Upper lobe of left lung (tissue), 6 donors: ENCODE results near the gene SPATA17. TPM values are rescaled to one million over a fixed set of nuclear protein-coding genes. Genes with fewer than 3 reads are reported as not detected.

Experiments
- ATAC-seq, 2 donors: fragments of 200-7000 bp; cut with Tn5 transposase; one replicate each; pipeline ENCODE4 v1.9.1; 2022; ENCODE audit warnings: mild to moderate bottlenecking in 2 of 2, moderate library complexity in 2 of 2; ENCODE audit not compliant: low FRiP score in 2 of 2
- DNase-seq, 2 donors: peaks; one replicate each; pipeline ENCODE4 v3.0.0-alpha.2; 2019 to 2020
- H3K27ac ChIP-seq, 4 donors: fragments of 200-600 bp; sonication (generic); one replicate each; pipeline ENCODE4 v1.5.1; 2016 to 2019
- H3K27me3 ChIP-seq, 4 donors: fragments of 200-600 bp; sonication (generic); one replicate each; pipeline ENCODE4 v1.5.1; 2017 to 2019
- H3K36me3 ChIP-seq, 4 donors: fragments of 200-600 bp; sonication (generic); one replicate each; pipeline ENCODE4 v1.5.1; 2016 to 2019
- H3K4me1 ChIP-seq, 4 donors: fragments of 200-600 bp; sonication (generic); one replicate each; pipeline ENCODE4 v1.5.1; 2018 to 2019
- H3K4me3 ChIP-seq, 4 donors: fragments of 200-600 bp; sonication (generic); one replicate each; pipeline ENCODE4 v1.5.1; 2017 to 2019; ENCODE audit warnings: mild to moderate bottlenecking in 2 of 4, moderate library complexity in 1 of 4
- H3K9me3 ChIP-seq, 4 donors: fragments of 200-600 bp; sonication (generic); one replicate each; pipeline ENCODE4 v1.5.1; 2018 to 2019
- CTCF ChIP-seq, 6 experiments: fragments of 450-650 bp in 4 of 6; fragments of 200-600 bp in 2 of 6; sonication (generic) in 2 of 6; IDR thresholded peaks; one replicate each; pipeline ENCODE4 v1.5.1; 2016 to 2019; ENCODE audit warnings: antibody characterized with exemption in 6 of 6
- EP300 ChIP-seq, 4 donors: sonication (generic); formaldehyde crosslinking; IDR thresholded peaks; one replicate each; pipeline ENCODE4 v1.5.1; 2017; ENCODE audit warnings: antibody characterized with exemption in 4 of 4, control low read depth in 2 of 4
- POLR2A ChIP-seq, 4 donors: fragments of 450-650 bp; IDR thresholded peaks; one replicate each; pipeline ENCODE4 v1.5.1; 2016 to 2017; ENCODE audit warnings: antibody characterized with exemption in 4 of 4, mild to moderate bottlenecking in 2 of 4
- POLR2AphosphoS5 ChIP-seq, 2 donors: sonication (generic); formaldehyde crosslinking; IDR thresholded peaks; one replicate each; pipeline ENCODE4 v1.5.1; 2017; ENCODE audit warnings: antibody characterized with exemption in 2 of 2
- WGBS, 2 donors: methylation state at CpG; one replicate each; pipeline ENCODE4 v1.1.5; 2017 to 2018; 5-methylcytosine and 5-hydroxymethylcytosine counted together
- total RNA-seq, 6 donors: library from RNA; depleted of rRNA in 4 of 6; stranded (reverse); fragments of >200 nt in 4 of 6; gene quantifications; one replicate each; pipeline versions ENCODE4 v1.1.0 to v1.2.1, GENCODE V29; 2016 to 2021
- donor health status: DM: no; HTN: no; CAD: no; lungs with moderate emphysema.
- donor health status: DM: no; HTN: yes; CAD: no; lungs with severe emphysema.

Gene SPATA17
- total RNA-seq, 6 donors from 2014 or later: 0.63 to 17.0 (median 1.6) TPM

GRCh38 chr1:217620814-217621213 lies 10.3 kb upstream of the SPATA17 start:
- WGBS, 2 donors: 80 to 92% methylated on average over 4 of the region's 4 CpGs
- H3K9me3 ChIP-seq: no peaks in the 10 kb centered on the region

GRCh38 chr1:217622042-217622441 lies 9.1 kb upstream of the SPATA17 start:
- H3K4me3 ChIP-seq: no peak overlapping the region
- ATAC-seq (no peak), DNase-seq (no peak)
- peaks cover 0 to under 1% (median 0%) of the 10 kb centered on the region in 4 donors for H3K4me1 ChIP-seq
- H3K27me3 ChIP-seq: no peaks in the 10 kb centered on the region
- no peak for TF ChIP-seq EP300 (IDR thresholded peaks at IDR 0.05)
- TF ChIP-seq POLR2A (IDR thresholded peaks at IDR 0.05): no peak
- no peak for TF ChIP-seq CTCF (IDR thresholded peaks at IDR 0.05)
- no peak for TF ChIP-seq POLR2AphosphoS5 (IDR thresholded peaks at IDR 0.05)
- H3K27ac ChIP-seq: no peak overlapping the region
- H3K36me3 ChIP-seq: peaks cover 0 to 10% (median 3%) of the 10 kb centered on the region in 4 donors
- H3K9me3 ChIP-seq: no peaks in the 10 kb centered on the region
- 89 to 98% methylated on average over 3 of the region's 3 CpGs for WGBS, 2 donors

More at GRCh38 chr1:217620814-217621213, 10.3 kb upstream of the SPATA17 start:
- Histone ChIP-seq H3K4me3 (no peak overlapping the region), H3K27ac (no peak overlapping the region), H3K36me3 (peaks cover 0 to 10% (median 3%) of the 10 kb centered on the region in 4 donors), H3K4me1 (no peaks in the 10 kb centered on the region), H3K27me3 (no peaks in the 10 kb centered on the region)
- ATAC-seq (no peak), DNase-seq (no peak)
- TF ChIP-seq POLR2AphosphoS5 (IDR thresholded peaks at IDR 0.05) (no peak), POLR2A (IDR thresholded peaks at IDR 0.05) (no peak), EP300 (IDR thresholded peaks at IDR 0.05) (no peak), CTCF (IDR thresholded peaks at IDR 0.05) (no peak)

GRCh38 chr1:217626321-217626720 lies 4.8 kb upstream of the SPATA17 start:
- Histone ChIP-seq H3K27me3 (no peaks in the 10 kb centered on the region), H3K27ac (no peak overlapping the region), H3K4me3 (no peak overlapping the region), H3K36me3 (no peaks in the 10 kb centered on the region), H3K9me3 (no peaks in the 10 kb centered on the region), H3K4me1 (peaks cover 11 to 35% (median 16%) of the 10 kb centered on the region in 4 donors)
- TF ChIP-seq EP300 (IDR thresholded peaks at IDR 0.05) (no peak), POLR2AphosphoS5 (IDR thresholded peaks at IDR 0.05) (no peak)
- 86 to 95% methylated on average over 2 of the region's 2 CpGs for WGBS, 2 donors
- ATAC-seq (no peak), DNase-seq (no peak)

GRCh38 chr1:217627431-217627830 lies 3.7 kb upstream of the SPATA17 start:
- H3K4me3 ChIP-seq: no peak overlapping the region
- ATAC-seq (no peak), DNase-seq (no peak)
- WGBS, 2 donors: 4 to 12% methylated on average over 3 of the region's 3 CpGs
- H3K27me3 ChIP-seq: no peaks in the 10 kb centered on the region
- H3K27ac ChIP-seq: no peak overlapping the region
- H3K4me1 ChIP-seq: peaks cover 15 to 40% (median 20%) of the 10 kb centered on the region in 4 donors
- TF ChIP-seq POLR2AphosphoS5 (IDR thresholded peaks at IDR 0.05): no peak
- H3K36me3 ChIP-seq: no peaks in the 10 kb centered on the region
- H3K9me3 ChIP-seq: no peaks in the 10 kb centered on the region

- Histone ChIP-seq H3K4me3 (no peak overlapping the region), H3K36me3 (no peaks in the 10 kb centered on the region), H3K4me1 (no peaks in the 10 kb centered on the region), H3K27ac (no peak overlapping the region), H3K27me3 (no peaks in the 10 kb centered on the region), H3K9me3 (no peaks in the 10 kb centered on the region)
- ATAC-seq: no peak
- DNase-seq: no peak
- WGBS, 2 donors: 55 to 67% methylated on average over 6 of the region's 6 CpGs
- TF ChIP-seq POLR2AphosphoS5 (IDR thresholded peaks at IDR 0.05) (no peak), EP300 (IDR thresholded peaks at IDR 0.05) (no peak), CTCF (IDR thresholded peaks at IDR 0.05) (no peak), POLR2A (IDR thresholded peaks at IDR 0.05) (no peak)
Observed at GRCh38 chr1:217642455-217642854, 11.3 kb downstream of the SPATA17 start.

- no peak for TF ChIP-seq POLR2A (IDR thresholded peaks at IDR 0.05)
- no peak for TF ChIP-seq CTCF (IDR thresholded peaks at IDR 0.05)
- no peak for TF ChIP-seq POLR2AphosphoS5 (IDR thresholded peaks at IDR 0.05)
- no peak for TF ChIP-seq EP300 (IDR thresholded peaks at IDR 0.05)
- Histone ChIP-seq H3K27ac (no peak overlapping the region), H3K4me1 (no peaks in the 10 kb centered on the region), H3K4me3 (no peak overlapping the region), H3K27me3 (no peaks in the 10 kb centered on the region), H3K9me3 (no peaks in the 10 kb centered on the region), H3K36me3 (no peaks in the 10 kb centered on the region)
- no peak for DNase-seq
- no peak for ATAC-seq
- 88 to 92% methylated on average over 12 to 13 of the region's 13 CpGs for WGBS, 2 donors
Observed at GRCh38 chr1:217647791-217648190, 16.6 kb downstream of the SPATA17 start.
